Measurements from ENCODE around the gene ADCY7. TPM values are rescaled to one million over a fixed set of nuclear protein-coding genes. Genes with fewer than 3 reads are reported as not detected.

ADCY7 gene
- polyA plus RNA-seq, 3 donors = 3.5 to 10.9 (median 5.3) TPM

GRCh38 chr16:50247123-50247905, 19.0 kb upstream of the ADCY7 start:
- whole genome bisulfite sequencing, 3 donors = 84 to 98% (median 97%) methylated on average over 12 of the region's 12 CpGs
- no peak overlapping the region for H3K27ac ChIP-seq (ENCODE audit: low read depth, low read length)

- WGBS, 3 donors = 83 to 92% (median 87%) methylated on average over 13 of the region's 13 CpGs
- H3K27ac ChIP-seq (ENCODE audit: low read depth, low read length) = no peak overlapping the region
Measured at GRCh38 chr16:50247906-50248608, 18.3 kb upstream of the ADCY7 start.

- H3K27ac ChIP-seq (ENCODE audit: low read depth, low read length) = no peak overlapping the region
- 92 to 94% (median 94%) methylated on average over 8 of the region's 8 CpGs for WGBS, 3 donors
Measured at GRCh38 chr16:50248845-50249244, 17.5 kb upstream of the ADCY7 start.

GRCh38 chr16:50251375-50252081, 14.8 kb upstream of the ADCY7 start:
- 77 to 92% (median 83%) methylated on average over 14 to 15 of the region's 15 CpGs for WGBS, 3 donors
- H3K27ac ChIP-seq (ENCODE audit: low read depth, low read length) = no peak overlapping the region

- no peak overlapping the region for H3K27ac ChIP-seq (ENCODE audit: low read depth, low read length)
- 91 to 94% (median 93%) methylated on average over 9 of the region's 9 CpGs for WGBS, 3 donors
Measured at GRCh38 chr16:50252082-50252611, 14.2 kb upstream of the ADCY7 start.

- WGBS, 3 donors = 59 to 85% (median 64%) methylated on average over 12 of the region's 12 CpGs
- H3K27ac ChIP-seq (ENCODE audit: low read depth, low read length) = no peak overlapping the region
Measured at GRCh38 chr16:50252874-50253513, 13.4 kb upstream of the ADCY7 start.

GRCh38 chr16:50253514-50253910, 12.8 kb upstream of the ADCY7 start:
- WGBS, 3 donors = 86 to 94% (median 93%) methylated on average over 8 of the region's 8 CpGs

GRCh38 chr16:50254072-50254471, 12.3 kb upstream of the ADCY7 start:
- 72 to 81% (median 79%) methylated on average over 7 of the region's 7 CpGs for WGBS, 3 donors
- no peak overlapping the region for H3K27ac ChIP-seq (ENCODE audit: low read depth, low read length)

More at GRCh38 chr16:50253514-50253910, 12.8 kb upstream of the ADCY7 start:
- no peak overlapping the region for H3K27ac ChIP-seq (ENCODE audit: low read depth, low read length)

GRCh38 chr16:50255538-50255937, 10.8 kb upstream of the ADCY7 start:
- H3K27ac ChIP-seq (ENCODE audit: low read depth, low read length) = no peak overlapping the region
- 87 to 96% (median 92%) methylated on average over 2 of the region's 2 CpGs for WGBS, 3 donors

- no peak overlapping the region for H3K27ac ChIP-seq (ENCODE audit: low read depth, low read length)
- 49 to 100% (median 80%) methylated on average over 1 of the region's 1 CpG for WGBS, 3 donors
Measured at GRCh38 chr16:50256604-50257003, 9.7 kb upstream of the ADCY7 start.

GRCh38 chr16:50257876-50258275, 8.5 kb upstream of the ADCY7 start:
- no peak overlapping the region for H3K27ac ChIP-seq (ENCODE audit: low read depth, low read length)
- 93 to 94% (median 93%) methylated on average over 9 of the region's 9 CpGs for WGBS, 3 donors

GRCh38 chr16:50259334-50260205, 6.8 kb upstream of the ADCY7 start:
- 30 to 50% (median 32%) methylated on average over 23 of the region's 23 CpGs for WGBS, 3 donors
- no peak overlapping the region for H3K27ac ChIP-seq (ENCODE audit: low read depth, low read length)

- no peak overlapping the region for H3K27ac ChIP-seq (ENCODE audit: low read depth, low read length)
- WGBS, 3 donors = 86 to 91% (median 89%) methylated on average over 9 of the region's 9 CpGs
Measured at GRCh38 chr16:50260206-50261159, 5.9 kb upstream of the ADCY7 start.

- WGBS, 3 donors = 78 to 83% (median 80%) methylated on average over 9 of the region's 9 CpGs
- no peak overlapping the region for H3K27ac ChIP-seq (ENCODE audit: low read depth, low read length)
Measured at GRCh38 chr16:50261160-50261706, 5.1 kb upstream of the ADCY7 start.

- no peak overlapping the region for H3K27ac ChIP-seq (ENCODE audit: low read depth, low read length)
- WGBS, 3 donors = 43 to 56% (median 48%) methylated on average over 11 of the region's 11 CpGs
Measured at GRCh38 chr16:50261707-50262235, 4.6 kb upstream of the ADCY7 start.
